PC-9 (cell line): ENCODE results near the gene TBC1D5. TPM values are rescaled to one million over a fixed set of nuclear protein-coding genes. Genes with fewer than 3 reads are reported as not detected.
A peak's percentile ranks its signal among the peaks of the same experiment; 100 is the strongest.

Experiments
- BruUV-seq: library from RNA; stranded (reverse); fragments of 400-500 nt; replicated peaks from 2 replicates; lab custom pipeline; 2021; lab: Mats Ljungman, UMichigan
- CTCF ChIA-PET: fragments of 300-600 bp; sonication (Branson Sonifier 250); formaldehyde crosslinking; loops from one replicate; lab custom pipeline; 2022; ENCODE audit warnings: antibody characterized with exemption; lab: Charles Lee
- POLR2A ChIA-PET: fragments of 300-600 bp; sonication (Branson Sonifier 250); formaldehyde crosslinking; loops from one replicate; lab custom pipeline; 2022; ENCODE audit warnings: antibody characterized with exemption; ENCODE audit not compliant: unreplicated experiment; lab: Charles Lee
- DNase-seq, 2 experiments: peaks; one replicate each; pipeline versions ENCODE4 v3.0.0 to v3.0.0-alpha.2; 2015 to 2022; ENCODE audit warnings: mixed read lengths in 1 of 2
- H2AFZ ChIP-seq: fragments of 200-600 bp; sonication (generic); 2 replicates; pipeline ENCODE4 v1.8.1; 2017; ENCODE audit warnings: antibody characterized with exemption
- H3F3A ChIP-seq: fragments of 200-600 bp; sonication (generic); 2 replicates; pipeline ENCODE4 v1.8.1; 2017; ENCODE audit warnings: antibody characterized with exemption, mild to moderate bottlenecking, low read depth; ENCODE audit not compliant: insufficient read depth
- H3K27ac ChIP-seq: fragments of 200-600 bp; sonication (generic); 2 replicates; pipeline ENCODE4 v1.6.1; 2016; ENCODE audit warnings: mixed run types
- H3K27me3 ChIP-seq: fragments of 200-600 bp; sonication (generic); 2 replicates; pipeline ENCODE4 v1.6.1; 2016; ENCODE audit warnings: low read depth, mixed run types; ENCODE audit not compliant: insufficient read depth
- H3K36me3 ChIP-seq: fragments of 200-600 bp; sonication (generic); 2 replicates; pipeline ENCODE4 v1.6.1; 2016; ENCODE audit warnings: low read depth, mixed run types
- H3K4me1 ChIP-seq: fragments of 200-600 bp; sonication (generic); replicated peaks from 2 replicates; pipeline ENCODE4 v1.6.1; 2016; ENCODE audit warnings: mixed run types; ENCODE audit not compliant: insufficient read depth
- H3K4me2 ChIP-seq: fragments of 200-600 bp; sonication (generic); 2 replicates; pipeline ENCODE4 v1.6.1; 2017; ENCODE audit warnings: mixed run types
- H3K4me3 ChIP-seq: fragments of 200-600 bp; sonication (generic); 2 replicates; pipeline ENCODE4 v1.6.1; 2016; ENCODE audit warnings: mixed run types
- H3K79me2 ChIP-seq: fragments of 200-600 bp; sonication (generic); 2 replicates; pipeline ENCODE4 v1.6.1; 2017; ENCODE audit warnings: low read depth, mixed run types
- H3K9me2 ChIP-seq: fragments of 200-600 bp; sonication (generic); 2 replicates; pipeline ENCODE4 v1.8.1; 2017; ENCODE audit warnings: mild to moderate bottlenecking; ENCODE audit not compliant: insufficient read depth
- H3K9me3 ChIP-seq: fragments of 200-600 bp; sonication (generic); 2 replicates; pipeline ENCODE4 v1.8.1; 2016; ENCODE audit warnings: low read depth; ENCODE audit not compliant: insufficient read depth
- H4K20me1 ChIP-seq: fragments of 200-600 bp; sonication (generic); 2 replicates; pipeline ENCODE4 v1.8.1; 2017; ENCODE audit not compliant: insufficient read depth
- CTCF ChIP-seq: fragments of 200-600 bp; sonication (generic); conservative IDR thresholded peaks from 2 replicates; pipeline ENCODE4 v1.6.1; 2017; ENCODE audit warnings: mixed run types, antibody characterized with exemption, mild to moderate bottlenecking, moderate library complexity
- EZH2 ChIP-seq: fragments of 200-600 bp; sonication (generic); IDR thresholded peaks from 2 replicates; pipeline ENCODE4 v1.8.0; 2017; ENCODE audit warnings: antibody characterized with exemption, low read depth
- intact Hi-C: fragments of 100-400 bp; cut with micrococcal nuclease; formaldehyde crosslinking; loops from one replicate; pipeline ENCODE4 v1.10.0; 2022; ENCODE audit not compliant: unreplicated experiment
- total RNA-seq: library from RNA; stranded (reverse); gene quantifications from 2 replicates; pipeline ENCODE4 v1.2.3, GENCODE V29; 2021

TBC1D5 gene
- total RNA-seq, 1 experiment from 2014 or later: 54.0 TPM

- TF ChIP-seq EZH2 (no peak), CTCF (peak; percentile 57)
- Histone ChIP-seq H4K20me1 (no peaks in the 10 kb centered on the region), H3K9me3 (no peaks in the 10 kb centered on the region), H2AFZ (no peak overlapping the region), H3K4me2 (no peak overlapping the region), H3F3A (no peaks in the 10 kb centered on the region), H3K27ac (no peak overlapping the region), H3K4me1 (0 out of 2 replicates have a peak, but pooled peaks cover under 1% of the 10 kb centered on the region), H3K27me3 (no peaks in the 10 kb centered on the region), H3K4me3 (no peak overlapping the region), H3K9me2 (no peaks in the 10 kb centered on the region), H3K79me2 (no peaks in the 10 kb centered on the region), H3K36me3 (no peaks in the 10 kb centered on the region)
- ChIA-PET POLR2A (no interaction called here), CTCF (no interaction called here)
- BruUV-seq: no TSS peak
- no peak for DNase-seq
- intact Hi-C loops: no loop called here
Observed at GRCh38 chr3:17473761-17474160, 268.7 kb downstream of the TBC1D5 start.

- CTCF ChIA-PET: interaction anchor here (0.6 kb wide), 1 partner anchor 45 kb away, joined by 6 read pairs; no protein-coding TSS in a partner anchor
- no peaks in the 10 kb centered on the region for H3K36me3 ChIP-seq
- H3K9me2 ChIP-seq: no peaks in the 10 kb centered on the region
- no peak overlapping the region for H3K4me3 ChIP-seq
- H3F3A ChIP-seq: no peaks in the 10 kb centered on the region
- peaks cover 20% of the 10 kb centered on the region for H3K4me1 ChIP-seq
- DNase-seq: no peak
- H3K27ac ChIP-seq: no peak overlapping the region
- POLR2A ChIA-PET: interaction anchor here (0.6 kb wide), 1 partner anchor 642 kb away, joined by 5 read pairs; no protein-coding TSS in a partner anchor
- no peaks in the 10 kb centered on the region for H3K79me2 ChIP-seq
- no peaks in the 10 kb centered on the region for H4K20me1 ChIP-seq
- no peak overlapping the region for H2AFZ ChIP-seq
- intact Hi-C loops: no loop called here
- TF ChIP-seq EZH2 (no peak), CTCF (no peak)
- no peaks in the 10 kb centered on the region for H3K27me3 ChIP-seq
- H3K4me2 ChIP-seq: no peak overlapping the region
- H3K9me3 ChIP-seq: no peaks in the 10 kb centered on the region
- no TSS peak for BruUV-seq
Observed at GRCh38 chr3:17469954-17470353, 272.5 kb downstream of the TBC1D5 start.

- intact Hi-C loops: no loop called here
- Histone ChIP-seq H3F3A (no peaks in the 10 kb centered on the region), H3K4me2 (no peak overlapping the region), H3K27me3 (no peaks in the 10 kb centered on the region), H3K36me3 (no peaks in the 10 kb centered on the region), H3K79me2 (no peaks in the 10 kb centered on the region), H3K9me3 (no peaks in the 10 kb centered on the region), H3K9me2 (no peaks in the 10 kb centered on the region), H3K27ac (no peak overlapping the region), H3K4me1 (peaks cover 20% of the 10 kb centered on the region), H2AFZ (no peak overlapping the region), H3K4me3 (no peak overlapping the region), H4K20me1 (no peaks in the 10 kb centered on the region)
- no peak for DNase-seq
- ChIA-PET POLR2A (interaction anchor here (0.6 kb wide), 1 partner anchor 643 kb away, joined by 5 read pairs; no protein-coding TSS in a partner anchor), CTCF (no interaction called here)
- TF ChIP-seq CTCF (no peak), EZH2 (no peak)
- no TSS peak for BruUV-seq
Observed at GRCh38 chr3:17469520-17469919, 272.9 kb downstream of the TBC1D5 start.
